Caco-2 (cell line): ENCODE measurements around the gene COL5A1. TPM values are rescaled to one million over a fixed set of nuclear protein-coding genes. Genes with fewer than 3 reads are reported as not detected.

ENCODE experiments used
- BruUV-seq: library from RNA; stranded (reverse); fragments of 400-500 nt; replicated peaks from 2 replicates; lab custom pipeline; 2021; lab: Mats Ljungman, UMichigan
- CTCF ChIA-PET: fragments of 300-600 bp; sonication (Branson Sonifier 250); formaldehyde crosslinking; loops from one replicate; lab custom pipeline; 2022; ENCODE audit warnings: antibody characterized with exemption; lab: Charles Lee
- POLR2A ChIA-PET: fragments of 300-600 bp; sonication (Branson Sonifier 250); formaldehyde crosslinking; loops from one replicate; lab custom pipeline; 2022; ENCODE audit warnings: antibody characterized with exemption; lab: Charles Lee
- DNase-seq, 2 experiments: peaks; one replicate each; pipeline versions ENCODE4 v3.0.0 to v3.0.0-alpha.2; 2020 to 2022
- H3K27me3 ChIP-seq: replicated peaks from 2 replicates; pipeline ENCODE4 v1.6.0; 2011; ENCODE audit warnings: low read length; ENCODE audit not compliant: control insufficient read depth, insufficient read depth
- H3K36me3 ChIP-seq: 2 replicates; pipeline ENCODE4 v1.5.1; 2011; ENCODE audit warnings: low read length; ENCODE audit not compliant: control insufficient read depth, insufficient read depth
- H3K4me1 ChIP-seq: fragments of 250-450 bp; sonication (Bioruptor Pico); 2 replicates; pipeline ENCODE4 v1.5.1; 2020; ENCODE audit warnings: mild to moderate bottlenecking
- H3K4me3 ChIP-seq: 2 replicates; pipeline ENCODE4 v1.5.1; 2011; ENCODE audit warnings: low read depth, mild to moderate bottlenecking, control low read depth, low read length
- H3K9me3 ChIP-seq: fragments of 250-450 bp; sonication (Bioruptor Pico); 2 replicates; pipeline ENCODE4 v1.5.1; 2020; ENCODE audit warnings: mild to moderate bottlenecking, moderate library complexity
- H3K27ac Mint-ChIP-seq: one replicate; pipeline ENCODE4 v1.8.0; 2022; ENCODE audit warnings: mixed read lengths; ENCODE audit not compliant: unreplicated experiment
- H3K27me3 Mint-ChIP-seq: one replicate; pipeline ENCODE4 v1.8.0; 2022; ENCODE audit warnings: mixed read lengths; ENCODE audit not compliant: insufficient read depth, unreplicated experiment
- H3K36me3 Mint-ChIP-seq: one replicate; pipeline ENCODE4 v1.8.0; 2022; ENCODE audit warnings: mild to moderate bottlenecking, mixed read lengths; ENCODE audit not compliant: insufficient read depth, unreplicated experiment
- H3K4me1 Mint-ChIP-seq: one replicate; pipeline ENCODE4 v1.8.0; 2022; ENCODE audit warnings: low read depth, mixed read lengths; ENCODE audit not compliant: unreplicated experiment
- H3K4me3 Mint-ChIP-seq: one replicate; pipeline ENCODE4 v1.8.0; 2022; ENCODE audit warnings: mild to moderate bottlenecking, moderate library complexity, mixed read lengths; ENCODE audit not compliant: unreplicated experiment
- H3K9me3 Mint-ChIP-seq: one replicate; pipeline ENCODE4 v1.8.0; 2022; ENCODE audit warnings: mixed read lengths; ENCODE audit not compliant: unreplicated experiment
- CTCF ChIP-seq, 2 experiments: fragments of 200-600 bp in 1 of 2; IDR thresholded peaks; 1 replicate in 1 of 2; 2 replicates in 1 of 2; pipeline versions ENCODE4 v1.5.1 to v1.8.0; 2011 to 2022; ENCODE audit warnings: antibody characterized with exemption in 1 of 2, control low read depth in 1 of 2, inconsistent platforms in 1 of 2, low read depth in 1 of 2, low read length in 1 of 2, mild to moderate bottlenecking in 1 of 2, moderate library complexity in 1 of 2; ENCODE audit not compliant: insufficient read depth in 1 of 2, severe bottlenecking in 1 of 2, unreplicated experiment in 1 of 2
- intact Hi-C: fragments of 100-400 bp; cut with micrococcal nuclease; formaldehyde crosslinking; loops from one replicate; pipeline ENCODE4 v1.10.0; 2022; ENCODE audit not compliant: unreplicated experiment
- total RNA-seq: library from RNA; stranded (reverse); gene quantifications from 2 replicates; pipeline ENCODE4 v1.2.3, GENCODE V29; 2022

COL5A1 gene
- total RNA-seq, 1 experiment from 2014 or later: 4.8 TPM

GRCh38 chr9:134611046-134611445 is 30.6 kb upstream of the COL5A1 start:
- no peak overlapping the region for H3K27ac Mint-ChIP-seq
- no peak for DNase-seq
- POLR2A ChIA-PET: no interaction called here

GRCh38 chr9:134612309-134612708 is 29.3 kb upstream of the COL5A1 start:
- H3K4me1 ChIP-seq: no peaks in the 10 kb centered on the region
- H3K4me3 ChIP-seq: no peak overlapping the region
- no peak for TF ChIP-seq CTCF (IDR thresholded peaks at IDR 0.05; ENCODE audit: insufficient read depth in 1 of 2, low read depth in 1 of 2, low read length in 1 of 2, severe bottlenecking in 1 of 2, unreplicated experiment in 1 of 2)
- no peaks in the 10 kb centered on the region for H3K36me3 ChIP-seq
- Mint-ChIP-seq H3K27ac (no peak overlapping the region), H3K4me1 (no peaks in the 10 kb centered on the region), H3K27me3 (peaks cover 3% of the 10 kb centered on the region), H3K36me3 (no peaks in the 10 kb centered on the region), H3K4me3 (no peak overlapping the region), H3K9me3 (peaks cover 23% of the 10 kb centered on the region)
- H3K27me3 ChIP-seq: no peaks in the 10 kb centered on the region
- no TSS peak for BruUV-seq
- intact Hi-C loops: no loop called here
- POLR2A ChIA-PET: no interaction called here
- CTCF ChIA-PET: no interaction called here
- DNase-seq: no peak
- peaks cover 7% of the 10 kb centered on the region; the same call in 1 of the 2 replicates for H3K9me3 ChIP-seq

More at GRCh38 chr9:134611046-134611445, 30.6 kb upstream of the COL5A1 start:
- no peaks in the 10 kb centered on the region for H3K4me1 ChIP-seq
- no peak overlapping the region for H3K4me3 ChIP-seq
- CTCF ChIA-PET: no interaction called here
- Mint-ChIP-seq H3K4me1 (peaks cover 6% of the 10 kb centered on the region), H3K4me3 (no peak overlapping the region), H3K9me3 (peaks cover 23% of the 10 kb centered on the region), H3K36me3 (no peaks in the 10 kb centered on the region), H3K27me3 (peaks cover 3% of the 10 kb centered on the region)
- peaks cover 7% of the 10 kb centered on the region; the same call in 1 of the 2 replicates for H3K9me3 ChIP-seq
- intact Hi-C loops: no loop called here
- BruUV-seq: no TSS peak
- no peak for TF ChIP-seq CTCF (IDR thresholded peaks at IDR 0.05; ENCODE audit: insufficient read depth in 1 of 2, low read depth in 1 of 2, low read length in 1 of 2, severe bottlenecking in 1 of 2, unreplicated experiment in 1 of 2)
- H3K27me3 ChIP-seq: no peaks in the 10 kb centered on the region
- no peaks in the 10 kb centered on the region for H3K36me3 ChIP-seq

DNA sequence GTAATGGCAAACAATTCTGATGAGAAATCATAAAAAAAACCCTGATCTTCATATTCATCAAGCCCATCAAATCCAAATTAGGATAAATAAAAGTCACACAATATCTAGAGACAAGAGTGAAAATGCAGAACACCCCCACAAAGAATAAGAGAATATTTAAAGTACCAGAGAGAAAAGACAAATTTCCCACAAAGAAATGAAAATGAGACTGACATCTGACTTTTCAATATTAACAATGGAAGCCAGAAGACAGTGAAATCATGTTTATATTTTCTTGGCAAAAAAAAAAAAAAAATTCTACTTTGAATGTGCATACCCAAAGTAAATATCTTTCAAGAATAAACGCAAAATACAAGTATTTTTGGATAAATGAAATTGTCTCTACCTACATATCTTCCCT is 28.9 kb upstream of the COL5A1 start:
- peaks cover 3% of the 10 kb centered on the region for H3K27me3 Mint-ChIP-seq
- no peaks in the 10 kb centered on the region for H3K4me1 ChIP-seq
- DNase-seq: no peak
- BruUV-seq: no TSS peak
- H3K27ac Mint-ChIP-seq: no peak overlapping the region
- H3K4me3 Mint-ChIP-seq: no peak overlapping the region
- ChIA-PET CTCF (no interaction called here), POLR2A (no interaction called here)
- H3K4me3 ChIP-seq: no peak overlapping the region
- no peaks in the 10 kb centered on the region for H3K4me1 Mint-ChIP-seq
- H3K36me3 ChIP-seq: no peaks in the 10 kb centered on the region
- no peak for TF ChIP-seq CTCF (IDR thresholded peaks at IDR 0.05; ENCODE audit: insufficient read depth in 1 of 2, low read depth in 1 of 2, low read length in 1 of 2, severe bottlenecking in 1 of 2, unreplicated experiment in 1 of 2)
- peaks cover 7% of the 10 kb centered on the region; the same call in 1 of the 2 replicates for H3K9me3 ChIP-seq
- intact Hi-C loops: no loop called here
- no peaks in the 10 kb centered on the region for H3K27me3 ChIP-seq
- H3K36me3 Mint-ChIP-seq: no peaks in the 10 kb centered on the region
- H3K9me3 Mint-ChIP-seq: peaks cover 23% of the 10 kb centered on the region
